ENCODE results near the gene PCDHAC2.
A peak's percentile ranks its signal among the peaks of the same experiment; 100 is the strongest.

PCDHAC2 gene
- total RNA-seq: 0 reads per million in 2 donors

- DNase-seq: no peak
These were observed at the start of gene PCDHAC2 for GRCh38 chr5:140966293-140967225. Gene PCDHAC2, plus strand, starts transcription at chr5:140966476. Its CDS starts 291 bp downstream, at chr5:140966767.

- DNase-seq: no peak
These were observed 42.7 kb upstream of the PCDHAC2 start for GRCh38 chr5:140923601-140924000.

GRCh38 chr5:140925806-140926442 is 40.4 kb upstream of the PCDHAC2 start, which contains the start of gene PCDHAC1:
Gene PCDHAC1, plus strand, starts transcription at chr5:140926299. Its CDS starts 594 bp downstream, at chr5:140926893.
- DNase-seq: no peak

GRCh38 chr5:140926443-140927227 is 39.6 kb upstream of the PCDHAC2 start:
- peak; percentile 10 for DNase-seq

- no peak for DNase-seq
These were observed 39.1 kb upstream of the PCDHAC2 start for GRCh38 chr5:140927228-140927573.

- DNase-seq: no peak
These were observed 31.2 kb upstream of the PCDHAC2 start for GRCh38 chr5:140934964-140935606.

GRCh38 chr5:140946578-140946977 is 19.7 kb upstream of the PCDHAC2 start:
- no peak for DNase-seq

- no peak for DNase-seq
These were observed 14.6 kb upstream of the PCDHAC2 start for GRCh38 chr5:140951636-140952035.

GRCh38 chr5:140953234-140953633 is 13.0 kb upstream of the PCDHAC2 start:
- DNase-seq: no peak

GRCh38 chr5:140962190-140962589 is 4.1 kb upstream of the PCDHAC2 start:
- no peak for DNase-seq

- no peak for DNase-seq
These were observed 1.9 kb upstream of the PCDHAC2 start for GRCh38 chr5:140964356-140964755.

- DNase-seq: no peak
These were observed 377 bp upstream of the PCDHAC2 start for GRCh38 chr5:140965905-140966292.

- no peak for DNase-seq
These were observed 1.1 kb downstream of the PCDHAC2 start for GRCh38 chr5:140967226-140967893.

- DNase-seq: no peak
These were observed 3.6 kb downstream of the PCDHAC2 start for GRCh38 chr5:140969880-140970279.

GRCh38 chr5:140973550-140973949 is 7.3 kb downstream of the PCDHAC2 start:
- DNase-seq: no peak

GRCh38 chr5:140977003-140977402 is 10.7 kb downstream of the PCDHAC2 start:
- DNase-seq: no peak

- DNase-seq: no peak
These were observed 12.0 kb downstream of the PCDHAC2 start for GRCh38 chr5:140978260-140978659.

- DNase-seq: no peak
These were observed 12.7 kb downstream of the PCDHAC2 start for GRCh38 chr5:140978983-140979382.

GRCh38 chr5:140982083-140982716 is 15.9 kb downstream of the PCDHAC2 start:
- no peak for DNase-seq

GRCh38 chr5:140986117-140986521 is 19.8 kb downstream of the PCDHAC2 start:
- DNase-seq: no peak

GRCh38 chr5:140988100-140988499 is 21.8 kb downstream of the PCDHAC2 start:
- no peak for DNase-seq

GRCh38 chr5:140988608-140989007 is 22.3 kb downstream of the PCDHAC2 start:
- DNase-seq: no peak
